Neural cell (in vitro differentiated cells): ENCODE measurements around the gene UGP2.

Source experiments
- EP300 ChIP-seq: fragments of 450-650 bp; conservative IDR thresholded peaks from 2 replicates; pipeline ENCODE4 v1.6.1; 2014; ENCODE audit warnings: antibody characterized with exemption, mild to moderate bottlenecking, moderate library complexity; ENCODE audit not compliant: poor library complexity, severe bottlenecking
- EZH2 ChIP-seq: fragments of 200-600, 300-800 bp; shearing (Covaris generic), sonication (generic); IDR thresholded peaks from 2 replicates; pipeline ENCODE4 v1.6.1; 2014; ENCODE audit warnings: antibody characterized with exemption, low read length, borderline replicate concordance, mild to moderate bottlenecking; ENCODE audit not compliant: insufficient read depth, poor library complexity, severe bottlenecking
- MXI1 ChIP-seq: fragments of 450-650 bp; conservative IDR thresholded peaks from 2 replicates; pipeline ENCODE4 v1.6.1; 2014; ENCODE audit warnings: antibody characterized with exemption, mild to moderate bottlenecking; ENCODE audit not compliant: poor library complexity, severe bottlenecking
- POLR2AphosphoS5 ChIP-seq: IDR thresholded peaks from 2 replicates; pipeline ENCODE4 v1.6.1; 2012
- RAD21 ChIP-seq: fragments of 450-650 bp; conservative IDR thresholded peaks from 2 replicates; pipeline ENCODE4 v1.6.1; 2014; ENCODE audit warnings: antibody characterized with exemption, mild to moderate bottlenecking, moderate library complexity
- SMC3 ChIP-seq: fragments of 450-650 bp; conservative IDR thresholded peaks from 2 replicates; pipeline ENCODE4 v1.6.1; 2014; ENCODE audit warnings: antibody characterized with exemption, mild to moderate bottlenecking, moderate library complexity; ENCODE audit not compliant: poor library complexity
- TAF1 ChIP-seq: IDR thresholded peaks from 2 replicates; pipeline ENCODE4 v1.6.1; 2012; ENCODE audit warnings: low read depth
- TF ChIP-seq, protein P1 (sequence below): fragments of 450-650 bp; IDR thresholded peaks from 2 replicates; pipeline ENCODE4 v1.5.1; 2014; ENCODE audit warnings: antibody characterized with exemption, mild to moderate bottlenecking, moderate library complexity; ENCODE audit not compliant: poor library complexity, severe bottlenecking
- TF ChIP-seq, protein P2 (sequence below): IDR thresholded peaks from 2 replicates; pipeline ENCODE4 v1.6.1; 2012; ENCODE audit warnings: borderline replicate concordance

DNA sequence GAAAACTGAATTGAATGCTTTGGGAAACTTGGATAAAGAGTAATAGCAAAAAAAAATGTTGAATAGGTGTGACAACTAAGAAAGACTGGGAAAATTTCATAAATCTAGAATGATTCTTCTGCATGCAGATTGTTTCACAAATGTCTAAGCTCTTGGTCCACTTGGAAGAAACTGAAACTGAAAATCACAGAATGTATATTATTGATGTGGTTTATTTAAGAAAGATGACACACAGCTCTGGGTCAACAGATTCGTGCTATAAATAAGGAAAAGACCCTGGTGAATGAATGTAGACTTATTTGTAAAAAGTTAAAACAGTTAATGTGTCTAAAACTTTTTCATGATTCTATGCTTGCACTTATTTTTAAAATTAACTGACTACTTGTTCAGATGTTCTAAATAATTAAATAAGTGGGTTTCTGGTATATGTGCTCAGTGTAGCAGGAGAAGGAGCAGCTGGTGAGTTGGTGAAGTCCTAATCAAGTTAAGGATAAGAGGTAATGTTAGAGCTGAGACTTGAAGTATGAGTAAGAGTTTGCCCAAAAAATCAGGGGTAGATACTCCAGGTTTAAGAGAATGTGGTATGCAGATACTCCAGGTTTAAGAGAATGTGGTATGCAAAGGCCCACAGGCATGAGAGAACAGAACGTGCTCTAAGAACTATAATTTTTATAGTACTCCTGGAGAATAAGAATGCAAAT lies 24.5 kb downstream of the UGP2 start:
- TF ChIP-seq, protein P1, sequence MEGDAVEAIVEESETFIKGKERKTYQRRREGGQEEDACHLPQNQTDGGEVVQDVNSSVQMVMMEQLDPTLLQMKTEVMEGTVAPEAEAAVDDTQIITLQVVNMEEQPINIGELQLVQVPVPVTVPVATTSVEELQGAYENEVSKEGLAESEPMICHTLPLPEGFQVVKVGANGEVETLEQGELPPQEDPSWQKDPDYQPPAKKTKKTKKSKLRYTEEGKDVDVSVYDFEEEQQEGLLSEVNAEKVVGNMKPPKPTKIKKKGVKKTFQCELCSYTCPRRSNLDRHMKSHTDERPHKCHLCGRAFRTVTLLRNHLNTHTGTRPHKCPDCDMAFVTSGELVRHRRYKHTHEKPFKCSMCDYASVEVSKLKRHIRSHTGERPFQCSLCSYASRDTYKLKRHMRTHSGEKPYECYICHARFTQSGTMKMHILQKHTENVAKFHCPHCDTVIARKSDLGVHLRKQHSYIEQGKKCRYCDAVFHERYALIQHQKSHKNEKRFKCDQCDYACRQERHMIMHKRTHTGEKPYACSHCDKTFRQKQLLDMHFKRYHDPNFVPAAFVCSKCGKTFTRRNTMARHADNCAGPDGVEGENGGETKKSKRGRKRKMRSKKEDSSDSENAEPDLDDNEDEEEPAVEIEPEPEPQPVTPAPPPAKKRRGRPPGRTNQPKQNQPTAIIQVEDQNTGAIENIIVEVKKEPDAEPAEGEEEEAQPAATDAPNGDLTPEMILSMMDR, result no peak
- TF ChIP-seq EP300, result no peak
- TF ChIP-seq RAD21, result no peak
- no peak for TF ChIP-seq POLR2AphosphoS5
- no peak for TF ChIP-seq EZH2
- TF ChIP-seq SMC3, result no peak
- TF ChIP-seq, protein P2, sequence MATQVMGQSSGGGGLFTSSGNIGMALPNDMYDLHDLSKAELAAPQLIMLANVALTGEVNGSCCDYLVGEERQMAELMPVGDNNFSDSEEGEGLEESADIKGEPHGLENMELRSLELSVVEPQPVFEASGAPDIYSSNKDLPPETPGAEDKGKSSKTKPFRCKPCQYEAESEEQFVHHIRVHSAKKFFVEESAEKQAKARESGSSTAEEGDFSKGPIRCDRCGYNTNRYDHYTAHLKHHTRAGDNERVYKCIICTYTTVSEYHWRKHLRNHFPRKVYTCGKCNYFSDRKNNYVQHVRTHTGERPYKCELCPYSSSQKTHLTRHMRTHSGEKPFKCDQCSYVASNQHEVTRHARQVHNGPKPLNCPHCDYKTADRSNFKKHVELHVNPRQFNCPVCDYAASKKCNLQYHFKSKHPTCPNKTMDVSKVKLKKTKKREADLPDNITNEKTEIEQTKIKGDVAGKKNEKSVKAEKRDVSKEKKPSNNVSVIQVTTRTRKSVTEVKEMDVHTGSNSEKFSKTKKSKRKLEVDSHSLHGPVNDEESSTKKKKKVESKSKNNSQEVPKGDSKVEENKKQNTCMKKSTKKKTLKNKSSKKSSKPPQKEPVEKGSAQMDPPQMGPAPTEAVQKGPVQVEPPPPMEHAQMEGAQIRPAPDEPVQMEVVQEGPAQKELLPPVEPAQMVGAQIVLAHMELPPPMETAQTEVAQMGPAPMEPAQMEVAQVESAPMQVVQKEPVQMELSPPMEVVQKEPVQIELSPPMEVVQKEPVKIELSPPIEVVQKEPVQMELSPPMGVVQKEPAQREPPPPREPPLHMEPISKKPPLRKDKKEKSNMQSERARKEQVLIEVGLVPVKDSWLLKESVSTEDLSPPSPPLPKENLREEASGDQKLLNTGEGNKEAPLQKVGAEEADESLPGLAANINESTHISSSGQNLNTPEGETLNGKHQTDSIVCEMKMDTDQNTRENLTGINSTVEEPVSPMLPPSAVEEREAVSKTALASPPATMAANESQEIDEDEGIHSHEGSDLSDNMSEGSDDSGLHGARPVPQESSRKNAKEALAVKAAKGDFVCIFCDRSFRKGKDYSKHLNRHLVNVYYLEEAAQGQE, result no peak
- no peak for TF ChIP-seq TAF1
- no peak for TF ChIP-seq MXI1
